T-helper 1 cell (primary cell): Measurements from ENCODE around the gene AMHR2.
A peak's percentile ranks its signal among the peaks of the same experiment; 100 is the strongest.
"Not testable (repeated sequence)": the region's sequence is repeated elsewhere in the genome, so short reads cannot be mapped to it uniquely, and the experiment has no call there.

Source experiments
- DNase-seq, 5 donors: peaks; one replicate each; pipeline ENCODE4 v3.0.0-alpha.2; 2012 to 2020
- total RNA-seq, 4 donors: gene quantifications; one replicate each; lab custom pipeline; 2026; lab: John Stamatoyannopoulos, UW

The AMHR2 gene
- total RNA-seq = 0 reads per million in 4 donors

DNA sequence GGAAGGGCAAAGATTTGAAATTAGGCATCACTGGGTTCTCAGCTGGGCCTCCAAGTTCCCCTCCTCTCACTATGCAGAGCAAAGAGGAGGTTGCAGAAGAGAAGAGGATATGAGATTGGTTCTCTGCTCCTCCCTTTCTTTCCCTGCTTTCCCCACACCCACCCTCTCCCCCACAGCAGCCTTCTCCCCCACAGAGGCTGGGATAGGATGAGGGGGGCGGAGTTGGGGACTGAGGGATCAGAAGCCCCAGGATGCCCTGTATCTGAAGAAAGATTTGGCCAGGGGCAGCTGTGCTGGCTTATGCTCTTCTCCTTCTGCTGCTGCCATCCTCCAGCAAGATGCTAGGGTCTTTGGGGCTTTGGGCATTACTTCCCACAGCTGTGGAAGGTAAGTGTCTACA is at the start of gene AMHR2:
Gene AMHR2, plus strand, starts transcription at position 259 of the 400 bp plus-strand sequence. Its CDS starts 80 bp downstream, at position 339.
- DNase-seq = no peak

DNA sequence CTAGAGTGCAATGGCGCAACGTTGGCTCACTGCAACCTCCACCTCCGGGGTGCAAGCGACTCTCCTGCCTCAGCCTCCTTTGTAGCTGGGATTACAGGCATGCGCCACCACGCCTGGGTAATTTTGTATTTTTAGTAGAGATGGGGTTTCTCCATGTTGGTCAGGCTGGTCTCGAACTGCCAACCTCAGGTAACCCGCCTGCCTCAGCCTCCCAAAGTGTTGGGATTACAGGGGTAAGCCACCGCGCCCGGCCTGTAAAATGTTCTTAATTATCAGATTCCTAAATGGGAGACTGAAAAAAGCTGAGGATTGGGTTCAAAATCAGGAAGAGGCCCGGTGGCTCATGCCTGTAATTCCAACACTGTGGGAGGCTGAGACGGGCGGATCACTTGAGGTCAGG is 49.4 kb upstream of the AMHR2 start:
- not testable (repeated sequence) for DNase-seq

DNA sequence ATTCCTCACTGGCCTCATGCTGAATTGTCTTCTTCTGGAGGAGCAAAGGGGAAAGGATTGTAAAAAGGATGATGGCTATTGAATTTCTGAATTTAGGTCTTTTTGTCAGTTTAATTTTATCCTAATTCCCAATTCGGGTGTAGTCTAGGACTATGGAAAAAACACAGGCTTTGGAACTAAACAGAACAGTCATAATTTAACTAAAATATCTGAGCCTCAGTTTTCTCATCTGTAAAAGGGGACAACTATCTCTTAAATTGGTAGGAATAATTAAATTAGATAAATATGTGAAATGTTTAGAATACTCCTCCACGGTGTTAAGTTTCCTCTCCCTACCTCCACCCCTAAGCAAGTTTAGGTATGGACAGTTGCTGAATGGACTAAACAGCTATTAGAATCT is 46.9 kb upstream of the AMHR2 start:
- no peak for DNase-seq

DNA sequence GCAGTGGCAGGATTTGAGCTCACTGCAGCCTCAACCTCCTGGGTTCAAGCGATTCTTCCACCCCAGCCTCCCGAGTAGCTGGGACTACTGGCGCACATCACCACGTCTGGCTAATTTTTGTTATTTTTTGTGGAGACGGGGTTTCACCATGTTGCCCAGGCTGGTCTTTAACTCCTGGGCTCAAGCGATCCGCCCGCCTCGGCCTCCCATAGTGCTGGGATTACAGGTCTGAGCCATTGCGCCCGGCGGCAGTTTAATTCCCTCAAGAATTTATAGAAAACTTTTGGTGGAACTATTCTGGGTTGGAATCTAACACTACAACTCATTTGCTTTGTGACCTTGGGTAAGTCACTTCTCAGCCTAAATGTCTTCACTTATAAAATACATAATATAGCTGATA is 45.4 kb upstream of the AMHR2 start:
- no peak for DNase-seq

DNA sequence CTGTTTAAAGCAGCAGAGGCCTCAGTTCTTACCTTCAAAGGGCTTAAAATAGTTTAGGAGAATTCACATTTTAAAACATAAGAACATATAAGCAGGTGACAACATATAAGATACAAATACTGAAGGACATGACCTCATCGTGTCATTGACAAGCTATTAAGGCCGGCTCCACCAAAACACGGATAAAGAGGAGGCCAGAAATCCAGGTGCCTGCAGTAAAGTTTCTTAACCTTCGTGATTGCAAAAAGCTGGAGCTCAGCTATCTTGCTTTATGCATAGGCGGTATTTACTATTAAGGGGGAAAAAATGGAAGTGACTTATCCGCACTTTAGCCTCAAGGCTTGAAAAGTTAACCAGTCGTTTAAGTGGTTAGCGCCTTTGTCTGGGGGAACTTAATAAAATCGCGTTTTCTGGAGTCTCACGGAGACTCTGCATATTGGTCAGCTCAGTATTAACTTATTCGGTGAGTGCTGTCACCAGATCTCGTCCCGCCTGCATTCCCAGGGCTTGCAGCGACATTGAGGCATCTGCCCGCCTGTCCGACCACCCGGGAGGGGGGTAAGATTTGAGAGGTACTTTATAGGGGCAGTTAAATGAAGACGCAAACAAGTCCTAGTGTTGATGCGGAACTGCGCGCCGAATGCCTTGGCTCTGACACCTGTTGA is 44.8 kb upstream of the AMHR2 start:
- peak in 1 of 5 donors; percentile 20 for DNase-seq

DNA sequence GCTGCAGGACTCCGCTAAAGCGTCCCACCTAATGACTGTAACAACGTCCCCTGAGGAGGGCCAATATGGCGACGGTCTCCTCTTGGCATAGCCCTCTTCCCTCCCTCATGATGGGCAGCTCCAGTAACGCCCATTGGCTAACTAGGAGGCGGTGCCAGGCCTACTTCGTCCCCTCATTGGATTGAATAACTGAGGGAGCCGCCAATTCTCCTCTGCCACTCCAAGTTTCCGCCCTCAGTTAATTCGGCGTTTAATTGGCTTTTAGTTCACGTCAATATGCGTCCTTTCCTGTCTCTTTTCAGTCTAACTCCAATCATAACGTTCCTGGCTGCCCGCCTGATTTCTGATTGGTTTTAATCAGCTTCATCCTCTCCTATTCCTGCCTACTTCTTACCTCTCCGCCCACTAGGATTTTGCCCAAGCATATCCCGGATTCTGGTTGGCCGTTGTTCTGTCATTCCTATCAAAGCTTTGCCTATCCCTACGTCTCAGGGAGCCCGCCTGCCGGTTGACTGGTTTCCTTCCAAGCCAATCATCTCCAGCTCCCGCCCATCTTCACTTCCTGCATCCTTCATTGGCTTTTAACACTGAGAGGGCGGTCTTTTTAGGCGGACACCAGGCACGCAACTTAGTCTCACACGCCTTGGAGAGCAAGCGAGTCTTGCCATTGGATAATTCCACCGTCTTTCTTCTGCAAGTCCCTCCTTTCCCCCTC is 44.1 kb upstream of the AMHR2 start:
- peak; percentile 95 to 100 (median 98) for DNase-seq

DNA sequence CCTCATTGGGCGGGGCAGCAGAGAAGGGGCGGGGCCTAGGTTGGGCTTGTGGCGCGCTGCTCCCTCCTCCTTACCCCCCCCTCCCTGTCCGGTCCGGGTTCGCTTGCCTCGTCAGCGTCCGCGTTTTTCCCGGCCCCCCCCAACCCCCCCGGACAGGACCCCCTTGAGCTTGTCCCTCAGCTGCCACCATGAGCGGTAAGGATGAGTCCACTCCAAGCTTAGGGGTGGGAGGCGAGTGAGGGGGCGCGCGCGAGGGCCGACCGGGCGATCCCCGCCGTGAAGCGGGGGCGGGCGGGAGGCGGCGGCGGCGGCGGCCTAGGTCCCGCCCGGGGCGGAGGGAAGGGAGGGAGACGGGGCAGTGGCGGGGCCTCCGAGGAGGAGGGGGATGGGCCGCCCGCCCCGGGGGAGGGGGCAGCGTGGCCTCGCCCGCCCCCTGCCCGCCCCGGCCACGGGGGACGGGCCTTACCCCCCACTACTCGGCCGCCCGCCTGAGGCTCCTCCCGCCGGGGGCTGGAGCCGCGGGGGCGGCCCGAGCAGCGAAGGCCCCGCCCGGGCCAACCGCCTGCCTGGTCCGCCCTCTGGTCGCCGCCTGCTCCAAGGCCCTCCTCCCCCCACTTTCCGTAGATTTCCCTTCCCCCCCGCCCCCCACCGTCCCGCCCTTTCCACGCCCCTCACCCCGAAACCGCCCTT is 43.4 kb upstream of the AMHR2 start, which contains the start of gene SP1:
Gene SP1, plus strand, starts transcription at position 73 of the 690 bp plus-strand sequence. Its CDS starts 116 bp downstream, at position 189.
- DNase-seq = peak; percentile 79 to 92 (median 85)

DNA sequence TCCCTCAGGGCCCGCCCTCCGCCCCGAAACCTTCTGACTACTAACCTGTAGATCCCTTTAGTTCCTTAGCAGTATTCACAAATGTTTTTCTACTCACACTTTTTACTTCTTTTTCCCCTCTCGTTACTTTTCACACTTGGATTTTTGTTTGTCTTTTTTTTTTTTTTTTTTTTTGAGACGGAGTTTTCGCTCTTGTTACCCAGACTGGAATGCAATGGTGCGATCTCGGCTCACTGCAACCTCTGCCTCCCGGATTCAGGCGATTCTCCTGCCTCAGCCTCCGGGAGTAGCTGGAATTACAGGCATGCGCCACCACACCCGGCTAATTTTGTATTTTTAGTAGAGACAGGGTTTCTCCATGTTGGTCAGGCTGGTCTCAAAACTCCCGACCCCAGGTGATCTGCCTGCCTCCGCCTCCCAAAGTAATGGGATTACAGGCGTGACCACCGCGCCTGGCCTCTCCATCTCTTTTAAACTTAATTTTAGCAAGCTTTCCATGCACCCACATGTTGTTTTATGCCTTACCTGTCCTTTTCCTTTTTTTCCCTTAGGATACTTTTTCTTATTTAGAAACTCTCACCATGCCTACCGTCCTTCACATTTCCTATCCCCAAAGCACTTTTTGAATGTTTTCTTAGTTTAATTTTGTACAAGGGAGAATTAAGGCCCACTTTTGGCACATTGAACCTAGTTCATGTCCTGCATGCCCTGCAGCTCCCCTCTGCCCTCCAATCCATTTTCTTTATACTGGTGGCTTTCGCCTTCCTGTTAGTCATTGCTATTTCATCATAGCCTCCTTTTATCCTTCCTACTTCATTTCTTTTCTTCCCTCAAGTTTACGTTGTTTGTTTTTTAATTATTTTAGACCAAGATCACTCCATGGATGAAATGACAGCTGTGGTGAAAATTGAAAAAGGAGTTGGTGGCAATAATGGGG is 42.6 kb upstream of the AMHR2 start:
- DNase-seq = peak in 1 of 5 donors; percentile 22

DNA sequence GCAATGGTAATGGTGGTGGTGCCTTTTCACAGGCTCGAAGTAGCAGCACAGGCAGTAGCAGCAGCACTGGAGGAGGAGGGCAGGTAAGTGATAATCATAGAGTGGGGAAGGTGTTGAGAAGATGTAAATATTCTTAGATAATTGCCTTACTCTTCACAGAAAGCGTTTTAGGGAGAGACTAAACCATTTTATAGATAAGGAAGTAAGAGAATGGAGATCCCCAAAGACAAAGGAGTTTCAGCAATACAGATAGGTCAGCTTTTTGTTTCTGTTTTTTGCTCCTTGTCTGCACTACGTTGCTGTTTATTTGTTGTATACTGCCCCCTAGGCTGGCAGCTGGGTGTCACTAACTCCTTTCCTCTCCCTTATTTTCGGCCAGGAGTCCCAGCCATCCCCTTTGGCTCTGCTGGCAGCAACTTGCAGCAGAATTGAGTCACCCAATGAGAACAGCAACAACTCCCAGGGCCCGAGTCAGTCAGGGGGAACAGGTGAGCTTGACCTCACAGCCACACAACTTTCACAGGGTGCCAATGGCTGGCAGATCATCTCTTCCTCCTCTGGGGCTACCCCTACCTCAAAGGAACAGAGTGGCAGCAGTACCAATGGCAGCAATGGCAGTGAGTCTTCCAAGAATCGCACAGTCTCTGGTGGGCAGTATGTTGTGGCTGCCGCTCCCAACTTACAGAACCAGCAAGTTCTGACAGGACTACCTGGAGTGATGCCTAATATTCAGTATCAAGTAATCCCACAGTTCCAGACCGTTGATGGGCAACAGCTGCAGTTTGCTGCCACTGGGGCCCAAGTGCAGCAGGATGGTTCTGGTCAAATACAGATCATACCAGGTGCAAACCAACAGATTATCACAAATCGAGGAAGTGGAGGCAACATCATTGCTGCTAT is 41.7 kb upstream of the AMHR2 start:
- peak in 4 of 5 donors; percentile 24 to 66 (median 30) for DNase-seq

DNA sequence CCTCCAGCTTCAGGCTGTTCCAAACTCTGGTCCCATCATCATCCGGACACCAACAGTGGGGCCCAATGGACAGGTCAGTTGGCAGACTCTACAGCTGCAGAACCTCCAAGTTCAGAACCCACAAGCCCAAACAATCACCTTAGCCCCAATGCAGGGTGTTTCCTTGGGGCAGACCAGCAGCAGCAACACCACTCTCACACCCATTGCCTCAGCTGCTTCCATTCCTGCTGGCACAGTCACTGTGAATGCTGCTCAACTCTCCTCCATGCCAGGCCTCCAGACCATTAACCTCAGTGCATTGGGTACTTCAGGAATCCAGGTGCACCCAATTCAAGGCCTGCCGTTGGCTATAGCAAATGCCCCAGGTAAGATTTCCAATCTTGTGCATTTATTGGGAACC is 40.4 kb upstream of the AMHR2 start:
- DNase-seq = no peak

DNA sequence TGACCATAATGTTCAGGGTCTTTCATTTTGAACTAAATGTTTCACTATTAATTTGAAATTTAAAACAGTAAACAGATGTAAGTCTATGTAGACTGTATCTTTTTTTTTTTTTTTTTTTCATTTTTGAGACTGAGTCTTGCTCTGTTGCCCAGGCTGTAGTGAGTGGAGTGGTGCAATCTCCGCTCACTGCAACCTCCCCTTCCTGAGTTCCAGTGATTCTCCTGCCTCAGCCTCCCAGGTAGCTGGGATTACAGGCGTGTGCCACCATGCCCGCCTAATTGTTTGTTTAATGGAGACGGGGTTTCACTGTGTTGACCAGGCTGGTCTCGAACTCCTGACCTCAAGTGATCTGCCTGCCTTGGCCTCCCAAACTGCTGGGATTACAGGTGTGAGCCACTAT is 37.3 kb upstream of the AMHR2 start:
- not testable (repeated sequence) for DNase-seq

DNA sequence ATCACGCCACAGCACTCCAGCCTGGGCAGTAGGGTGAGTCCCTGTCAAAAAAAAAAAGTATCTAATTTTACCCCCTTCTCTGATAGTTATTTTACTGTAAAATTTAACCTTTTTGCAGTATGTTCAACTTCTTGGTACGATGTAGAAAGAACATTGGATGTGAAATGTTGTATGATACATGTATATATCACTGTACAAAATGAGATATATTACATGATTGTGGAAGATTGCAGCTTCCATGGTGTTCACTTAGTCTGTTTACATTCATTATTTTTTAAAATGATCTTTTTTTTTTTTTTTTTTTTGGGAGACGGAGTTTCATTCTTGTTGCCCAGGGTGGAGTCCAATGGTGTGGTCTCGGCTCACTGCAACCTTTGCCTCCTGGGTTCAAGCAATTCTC is 34.7 kb upstream of the AMHR2 start:
- no peak for DNase-seq

DNA sequence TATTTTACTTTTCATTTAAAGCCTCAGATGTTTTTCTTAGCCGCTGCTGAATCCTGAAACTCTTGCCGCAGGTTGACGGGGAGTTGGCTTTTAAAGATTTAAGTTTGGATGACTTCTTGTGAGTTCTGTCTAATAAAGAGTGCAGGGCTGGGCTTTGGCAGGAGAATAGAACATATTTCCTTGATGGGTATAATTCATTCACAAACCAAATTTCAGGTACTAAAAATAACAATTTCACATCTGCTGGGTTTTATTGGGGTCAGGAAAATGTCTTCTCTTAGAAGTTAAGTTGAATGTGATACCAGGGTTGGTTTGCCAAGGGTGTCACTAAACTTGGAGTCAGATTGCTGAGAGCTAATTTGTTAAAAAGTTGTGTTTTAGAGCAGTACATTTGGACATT is 34.0 kb upstream of the AMHR2 start:
- DNase-seq = no peak

DNA sequence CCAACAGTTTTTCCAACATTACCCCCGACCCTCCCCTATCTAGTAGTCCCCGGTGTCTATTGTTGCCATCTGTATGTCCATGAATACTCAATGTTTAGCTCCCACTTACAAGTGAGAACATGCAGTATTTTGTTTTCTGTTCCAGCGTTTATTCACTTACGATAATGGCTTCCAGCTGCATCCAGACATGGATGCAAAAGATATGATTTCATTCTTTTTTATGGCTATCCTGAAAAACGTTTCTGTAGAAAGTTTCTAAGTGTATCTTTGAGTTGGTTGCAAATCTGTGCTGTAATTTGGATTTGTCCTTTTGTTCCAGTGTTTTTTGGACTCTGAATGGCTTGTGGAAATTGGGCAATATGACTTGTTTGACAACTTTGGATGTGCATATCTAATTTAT is 31.9 kb upstream of the AMHR2 start:
- no peak for DNase-seq

DNA sequence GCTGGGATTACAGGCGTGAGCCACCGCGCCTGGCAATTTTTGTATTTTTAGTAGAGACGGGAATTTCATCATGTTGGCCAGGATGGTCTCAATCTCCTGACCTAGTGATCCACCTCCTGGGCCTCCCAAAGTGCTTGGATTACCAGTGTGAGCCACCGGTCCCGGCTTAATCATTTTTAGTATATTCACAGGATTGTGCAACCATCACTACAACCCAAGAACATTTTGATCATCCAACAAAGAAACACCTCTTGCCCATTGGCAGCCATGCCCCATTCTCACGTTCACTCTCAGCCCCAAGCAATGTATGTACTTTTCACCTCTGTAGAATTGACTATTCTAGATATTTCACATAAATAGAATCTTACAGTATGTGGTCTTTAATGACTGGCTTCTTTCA is 23.8 kb upstream of the AMHR2 start:
- DNase-seq = no peak

DNA sequence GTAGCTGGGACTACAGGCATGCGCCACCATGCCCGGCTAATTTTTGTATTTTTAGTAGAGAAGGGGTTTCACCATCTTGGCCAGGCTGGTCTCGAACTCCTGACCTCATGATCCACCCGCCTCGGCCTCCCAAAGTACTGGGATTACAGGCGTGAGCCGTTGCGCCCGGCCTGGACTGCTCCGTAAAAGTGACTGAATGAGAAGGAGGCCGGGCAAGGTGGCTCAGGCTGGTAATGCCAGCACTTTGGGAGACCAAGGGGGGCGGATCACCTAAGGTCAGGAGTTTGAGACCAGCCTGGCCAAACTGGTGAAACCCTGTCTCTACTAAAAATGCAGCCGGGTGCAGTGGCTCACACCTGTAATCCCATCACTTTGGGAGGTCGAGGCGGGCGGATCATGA is 21.3 kb upstream of the AMHR2 start:
- not testable (repeated sequence) for DNase-seq

DNA sequence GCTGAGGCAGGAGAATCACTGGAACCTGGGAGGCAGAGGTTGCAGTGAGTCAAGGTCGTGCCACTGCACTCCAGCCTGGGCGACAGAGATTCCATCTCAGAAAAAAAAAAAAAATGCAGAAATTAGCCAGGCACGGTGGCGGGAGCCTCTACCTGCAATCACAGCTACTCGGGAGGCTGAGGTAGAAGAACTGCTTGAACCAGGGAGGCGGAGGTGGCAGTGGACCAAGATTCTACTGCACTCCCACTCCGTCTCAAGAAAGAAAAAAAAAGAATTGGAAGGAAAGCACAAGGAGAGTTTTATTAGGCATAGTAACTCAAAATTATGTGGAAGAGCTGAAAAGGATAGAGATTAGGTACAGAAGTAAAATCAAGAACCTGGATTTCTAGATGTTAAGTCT is 20.8 kb upstream of the AMHR2 start:
- no peak for DNase-seq

DNA sequence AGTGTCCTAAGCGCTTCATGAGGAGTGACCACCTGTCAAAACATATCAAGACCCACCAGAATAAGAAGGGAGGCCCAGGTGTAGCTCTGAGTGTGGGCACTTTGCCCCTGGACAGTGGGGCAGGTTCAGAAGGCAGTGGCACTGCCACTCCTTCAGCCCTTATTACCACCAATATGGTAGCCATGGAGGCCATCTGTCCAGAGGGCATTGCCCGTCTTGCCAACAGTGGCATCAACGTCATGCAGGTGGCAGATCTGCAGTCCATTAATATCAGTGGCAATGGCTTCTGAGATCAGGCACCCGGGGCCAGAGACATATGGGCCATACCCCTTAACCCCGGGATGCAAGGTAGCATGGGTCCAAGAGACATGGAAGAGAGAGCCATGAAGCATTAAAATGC is 12.7 kb upstream of the AMHR2 start:
- DNase-seq = no peak

DNA sequence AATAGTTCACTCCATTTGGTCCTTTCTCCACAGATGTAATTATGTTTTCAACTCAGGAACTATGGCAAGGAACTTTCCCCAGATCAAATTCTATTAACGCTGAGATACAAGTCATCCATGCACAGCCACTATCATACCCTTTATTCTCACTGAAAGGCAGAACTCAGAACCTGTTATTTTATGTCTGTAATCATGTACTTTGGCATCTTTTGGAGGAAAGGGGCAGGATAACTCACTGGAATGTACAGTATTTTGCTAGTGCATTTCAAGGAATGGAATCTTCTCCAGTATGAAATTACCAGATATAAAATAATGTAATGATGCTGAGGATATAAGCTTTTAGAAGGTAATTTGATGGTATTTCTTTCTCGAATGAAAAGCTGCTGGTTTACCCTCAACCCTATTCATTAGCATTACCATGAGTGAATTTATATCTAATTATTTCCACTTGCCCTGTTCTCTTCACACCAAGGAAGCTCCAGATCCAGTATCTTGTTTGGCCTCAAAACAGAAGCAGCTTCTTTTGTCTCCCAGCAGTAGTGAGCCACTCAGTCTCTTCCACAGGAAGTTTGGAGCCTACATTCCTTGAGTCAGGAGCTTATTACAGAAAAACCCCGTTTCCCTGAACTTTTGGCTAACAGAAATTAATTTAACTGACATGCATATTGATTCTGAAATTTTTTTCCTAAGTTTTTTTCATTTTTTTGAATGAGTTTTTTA is 10.0 kb upstream of the AMHR2 start:
- no peak for DNase-seq

DNA sequence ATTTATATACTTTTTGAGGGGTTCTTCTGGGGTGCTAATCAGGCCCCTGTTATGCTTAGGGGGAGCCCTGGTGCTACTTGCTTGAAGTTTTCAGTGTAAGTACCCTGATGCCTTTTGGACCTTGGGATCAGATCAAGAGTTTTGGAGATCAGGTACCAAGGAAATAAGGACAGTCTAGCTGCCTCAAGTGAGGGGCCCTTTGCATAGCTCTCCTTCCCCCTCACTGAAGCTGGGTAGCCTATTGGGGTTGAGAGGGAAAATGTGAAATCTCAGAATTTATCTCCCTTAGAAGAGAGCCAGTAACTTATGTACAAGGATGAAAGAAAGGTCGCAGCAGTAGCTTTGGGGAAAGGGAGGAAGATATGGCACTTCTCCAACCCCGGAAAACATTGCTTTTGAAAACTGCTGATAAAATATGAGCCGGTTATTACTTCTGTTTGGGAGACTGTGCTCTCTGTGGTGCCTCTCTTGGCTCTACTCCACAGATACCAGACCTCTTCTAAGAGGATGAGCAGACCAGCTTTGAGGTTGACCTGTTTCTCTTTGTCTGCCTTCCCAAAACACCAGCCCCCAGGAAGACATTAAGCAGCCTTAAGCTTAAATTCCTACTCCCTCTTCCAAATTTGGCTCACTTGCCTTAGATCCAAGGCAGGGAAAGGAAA is 8.8 kb upstream of the AMHR2 start:
- no peak for DNase-seq
